Fibroblast of lung (primary cell): Measurements from ENCODE around the gene RBMS2. TPM values are rescaled to one million over a fixed set of nuclear protein-coding genes. Genes with fewer than 3 reads are reported as not detected.
A peak's percentile ranks its signal among the peaks of the same experiment; 100 is the strongest.

Source experiments
- DNase-seq, 2 donors: peaks; one replicate each; pipeline versions ENCODE4 v3.0.0 to v3.0.0-alpha.2; 2010; ENCODE audit warnings: low read depth in 2 of 2
- H2AFZ ChIP-seq: 2 replicates; pipeline ENCODE4 v1.5.1; 2012; ENCODE audit warnings: low read length, control low read depth, inconsistent platforms
- H3K27ac ChIP-seq: 2 replicates; pipeline ENCODE4 v1.5.1; 2011; ENCODE audit warnings: low read length, control low read depth; ENCODE audit not compliant: insufficient read depth
- H3K27me3 ChIP-seq: 2 replicates; pipeline ENCODE4 v1.5.1; 2011; ENCODE audit warnings: mild to moderate bottlenecking, low read length; ENCODE audit not compliant: control insufficient read depth, insufficient read depth
- H3K36me3 ChIP-seq: 2 replicates; pipeline ENCODE4 v1.5.1; 2011; ENCODE audit warnings: low read length; ENCODE audit not compliant: control insufficient read depth, insufficient read depth
- H3K4me1 ChIP-seq: 2 replicates; pipeline ENCODE4 v1.5.1; 2011; ENCODE audit warnings: low read length; ENCODE audit not compliant: control insufficient read depth, insufficient read depth; ENCODE audit errors: extremely low read depth
- H3K4me2 ChIP-seq: 2 replicates; pipeline ENCODE4 v1.5.1; 2011; ENCODE audit warnings: low read length, control low read depth; ENCODE audit not compliant: insufficient read depth; ENCODE audit errors: extremely low read depth
- H3K4me3 ChIP-seq, 4 experiments: fragments of 200-600 bp in 1 of 4; sonication (generic) in 1 of 4; replicated peaks in 1 of 4; 2 replicates each; pipeline ENCODE4 v1.5.1; 2011 to 2016; ENCODE audit warnings: low read length in 4 of 4, low read depth in 3 of 4, mild to moderate bottlenecking in 3 of 4, control low read depth in 2 of 4, inconsistent platforms in 1 of 4, mixed read lengths in 1 of 4; ENCODE audit not compliant: insufficient read depth in 1 of 4; ENCODE audit errors: control extremely low read depth in 1 of 4
- H3K79me2 ChIP-seq: 2 replicates; pipeline ENCODE4 v1.5.1; 2012; ENCODE audit warnings: mild to moderate bottlenecking, low read length, inconsistent platforms; ENCODE audit not compliant: control insufficient read depth, insufficient read depth
- H3K9ac ChIP-seq: 2 replicates; pipeline ENCODE4 v1.5.1; 2011; ENCODE audit warnings: mild to moderate bottlenecking, low read length, control low read depth; ENCODE audit not compliant: insufficient read depth
- H3K9me3 ChIP-seq: 2 replicates; pipeline ENCODE4 v1.5.1; 2012; ENCODE audit warnings: low read depth, low read length; ENCODE audit not compliant: control insufficient read depth, insufficient read depth
- H4K20me1 ChIP-seq: 2 replicates; pipeline ENCODE4 v1.5.1; 2011; ENCODE audit warnings: low read length; ENCODE audit not compliant: control insufficient read depth, insufficient read depth; ENCODE audit errors: extremely low read depth
- CTCF ChIP-seq, 2 donors: IDR thresholded peaks in 1 of 2; conservative IDR thresholded peaks in 1 of 2; 1 replicate in 1 of 2; 2 replicates in 1 of 2; pipeline ENCODE4 v1.5.1; 2011 to 2012; ENCODE audit warnings: low read length in 2 of 2, control low read depth in 1 of 2, inconsistent platforms in 1 of 2, low read depth in 1 of 2, mild to moderate bottlenecking in 1 of 2
- EZH2 ChIP-seq: IDR thresholded peaks from 2 replicates; pipeline ENCODE4 v1.5.1; 2012; ENCODE audit warnings: low read length, control low read depth, mild to moderate bottlenecking; ENCODE audit errors: missing control alignments
- polyA plus RNA-seq, 2 donors: library from polyadenylated mRNA; depleted of rRNA in 1 of 2; stranded (reverse) in 1 of 2; unstranded in 1 of 2; fragments of >200 nt; gene quantifications; 2 replicates each; pipeline ENCODE4 v1.2.1, GENCODE V29; 2011 to 2012; ENCODE audit warnings: missing spikeins in 1 of 2
- total RNA-seq: library from RNA; depleted of rRNA; stranded (reverse); fragments of >200 nt; gene quantifications from 2 replicates; pipeline ENCODE4 v1.2.1, GENCODE V29; 2014

Gene RBMS2
- total and polyA plus RNA-seq, 2 donors (not counting 1 experiment from before 2014, with no cell fraction given): 23.1 to 66.9 TPM

GRCh38 chr12:56599797-56600196 is 78.2 kb downstream of the RBMS2 start:
- H4K20me1 ChIP-seq: no peaks in the 10 kb centered on the region
- no peak overlapping the region for H3K27ac ChIP-seq
- peaks cover 50% of the 10 kb centered on the region for H3K36me3 ChIP-seq
- no peak overlapping the region for H2AFZ ChIP-seq
- no peaks in the 10 kb centered on the region for H3K4me1 ChIP-seq
- no peaks in the 10 kb centered on the region for H3K79me2 ChIP-seq
- no peak overlapping the region for H3K4me2 ChIP-seq
- no peak overlapping the region for H3K4me3 ChIP-seq
- no peak overlapping the region for H3K9ac ChIP-seq
- H3K27me3 ChIP-seq: no peaks in the 10 kb centered on the region
- TF ChIP-seq CTCF (conservative IDR thresholded peaks at IDR 0.05 in 1 of 2, IDR thresholded peaks at IDR 0.05 in 1 of 2; ENCODE audit: low read depth in 1 of 2, low read length in 2 of 2) (no peak), EZH2 (no peak)
- no peak for DNase-seq
- H3K9me3 ChIP-seq: no peaks in the 10 kb centered on the region

DNA sequence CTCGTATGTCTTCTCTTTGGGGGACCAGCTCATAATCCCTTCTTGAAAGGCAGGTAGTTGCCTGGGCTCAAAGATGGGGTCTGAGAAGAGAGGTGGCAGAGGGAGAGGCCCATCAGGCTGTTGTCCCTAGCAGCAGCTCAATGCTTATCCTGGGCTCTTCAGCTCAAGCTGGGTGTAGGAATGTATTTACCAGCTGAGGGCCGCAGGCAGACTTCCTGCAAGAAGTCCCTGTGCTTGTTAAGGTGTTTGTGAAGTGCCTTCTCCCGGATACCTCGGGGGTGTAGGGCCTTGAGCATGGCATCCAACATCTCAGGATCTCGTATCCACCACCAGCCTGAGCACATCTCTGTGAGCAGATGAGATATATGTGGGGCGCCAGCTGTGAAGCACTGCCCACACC is 79.1 kb downstream of the RBMS2 start:
- Histone ChIP-seq H3K4me2 (no peak overlapping the region), H3K79me2 (no peaks in the 10 kb centered on the region), H3K36me3 (peaks cover 50% of the 10 kb centered on the region), H4K20me1 (no peaks in the 10 kb centered on the region), H3K27me3 (no peaks in the 10 kb centered on the region), H3K27ac (no peak overlapping the region), H3K9ac (no peak overlapping the region), H3K4me1 (no peaks in the 10 kb centered on the region), H3K9me3 (no peaks in the 10 kb centered on the region), H2AFZ (no peak overlapping the region), H3K4me3 (no peak overlapping the region)
- TF ChIP-seq CTCF (conservative IDR thresholded peaks at IDR 0.05 in 1 of 2, IDR thresholded peaks at IDR 0.05 in 1 of 2; ENCODE audit: low read depth in 1 of 2, low read length in 2 of 2): no peak
- TF ChIP-seq EZH2: no peak
- DNase-seq: no peak

DNA sequence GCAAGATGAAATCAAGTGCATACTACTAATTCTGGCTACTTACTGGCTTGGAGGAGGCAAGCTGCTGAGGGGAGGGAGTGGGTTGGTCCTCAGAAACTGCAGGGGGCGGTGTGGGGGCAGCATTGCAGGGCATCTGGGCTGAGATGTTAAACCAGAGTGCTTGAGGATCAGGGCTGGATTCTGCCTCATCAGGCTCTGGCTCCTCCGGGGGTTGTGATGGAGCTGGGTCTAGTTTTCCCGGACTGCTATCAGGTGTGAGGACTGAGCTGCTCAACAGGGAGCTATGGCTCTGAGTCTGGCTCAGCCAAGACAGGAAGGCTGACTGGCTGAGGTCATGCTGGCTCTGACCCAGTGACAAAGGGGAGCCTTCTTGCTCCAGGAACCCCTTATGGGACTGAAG is 79.9 kb downstream of the RBMS2 start:
- Histone ChIP-seq H3K9me3 (no peaks in the 10 kb centered on the region), H3K4me1 (no peaks in the 10 kb centered on the region), H3K9ac (no peak overlapping the region), H3K4me3 (no peak overlapping the region), H3K27ac (no peak overlapping the region), H3K27me3 (no peaks in the 10 kb centered on the region), H3K79me2 (no peaks in the 10 kb centered on the region), H3K36me3 (peaks cover 50% of the 10 kb centered on the region), H4K20me1 (no peaks in the 10 kb centered on the region), H3K4me2 (no peak overlapping the region), H2AFZ (no peak overlapping the region)
- peak in 1 of 2 donors; percentile 16 for TF ChIP-seq CTCF (conservative IDR thresholded peaks at IDR 0.05 in 1 of 2, IDR thresholded peaks at IDR 0.05 in 1 of 2; ENCODE audit: low read depth in 1 of 2, low read length in 2 of 2)
- TF ChIP-seq EZH2: no peak
- DNase-seq: no peak
